ENCODE data around the gene BFAR. TPM values are rescaled to one million over a fixed set of nuclear protein-coding genes. Genes with fewer than 3 reads are reported as not detected.

BFAR gene
- total and polyA plus RNA-seq, 2 donors (not counting 3 experiments of a cell fraction or from before 2014, with no cell fraction given): 57.3 to 73.5 TPM

- FAIRE-seq (no peak), DNase-seq (ENCODE audit: low read depth, low spot score) (no peak)
- Histone ChIP-seq H2AFZ (ENCODE audit: low read depth, low read length) (no peak overlapping the region), H3K9me3 (replicated peaks; ENCODE audit: control insufficient read depth, insufficient read depth, low read length) (no peaks in the 10 kb centered on the region), H3K4me2 (ENCODE audit: insufficient read depth, low read length) (no peak overlapping the region), H3K36me3 (ENCODE audit: control insufficient read depth in 2 of 2, extremely low read depth in 1 of 2, insufficient read depth in 2 of 2, low read length in 2 of 2) (peaks cover 4 to 7% of the 10 kb centered on the region in 2 experiments), H3K27me3 (ENCODE audit: control insufficient read depth in 2 of 2, insufficient read depth in 2 of 2, low read length in 2 of 2) (no peaks in the 10 kb centered on the region), H3K9me1 (replicated peaks; ENCODE audit: control insufficient read depth, extremely low read depth, insufficient read depth, low read length) (no peaks in the 10 kb centered on the region), H3K27ac (ENCODE audit: insufficient read depth, low read depth, low read length) (no peak overlapping the region), H4K20me1 (replicated peaks; ENCODE audit: control insufficient read depth, extremely low read depth, insufficient read depth, low read length) (no peaks in the 10 kb centered on the region), H3K79me2 (ENCODE audit: control insufficient read depth, insufficient read depth, low read length) (no peaks in the 10 kb centered on the region), H3K4me3 (replicated peaks in 1 of 3; ENCODE audit: insufficient read depth in 1 of 3, low read depth in 1 of 3, low read length in 3 of 3) (no peak overlapping the region), H3K9ac (replicated peaks; ENCODE audit: extremely low read depth, insufficient read depth, low read length) (no peak overlapping the region), H3K4me1 (ENCODE audit: control insufficient read depth, extremely low read depth, insufficient read depth, low read length) (no peaks in the 10 kb centered on the region)
- ChIA-PET CTCF (no interaction called here), POLR2A (no interaction called here)
- TF ChIP-seq GATA2 (IDR thresholded peaks at IDR 0.05; ENCODE audit: insufficient read depth, insufficient read length, low read depth, low read length): no peak
- no peak for TF ChIP-seq EZH2 (IDR thresholded peaks at IDR 0.05; ENCODE audit: borderline replicate concordance, low read depth, low read length, severe bottlenecking)
- TF ChIP-seq, protein P1, sequence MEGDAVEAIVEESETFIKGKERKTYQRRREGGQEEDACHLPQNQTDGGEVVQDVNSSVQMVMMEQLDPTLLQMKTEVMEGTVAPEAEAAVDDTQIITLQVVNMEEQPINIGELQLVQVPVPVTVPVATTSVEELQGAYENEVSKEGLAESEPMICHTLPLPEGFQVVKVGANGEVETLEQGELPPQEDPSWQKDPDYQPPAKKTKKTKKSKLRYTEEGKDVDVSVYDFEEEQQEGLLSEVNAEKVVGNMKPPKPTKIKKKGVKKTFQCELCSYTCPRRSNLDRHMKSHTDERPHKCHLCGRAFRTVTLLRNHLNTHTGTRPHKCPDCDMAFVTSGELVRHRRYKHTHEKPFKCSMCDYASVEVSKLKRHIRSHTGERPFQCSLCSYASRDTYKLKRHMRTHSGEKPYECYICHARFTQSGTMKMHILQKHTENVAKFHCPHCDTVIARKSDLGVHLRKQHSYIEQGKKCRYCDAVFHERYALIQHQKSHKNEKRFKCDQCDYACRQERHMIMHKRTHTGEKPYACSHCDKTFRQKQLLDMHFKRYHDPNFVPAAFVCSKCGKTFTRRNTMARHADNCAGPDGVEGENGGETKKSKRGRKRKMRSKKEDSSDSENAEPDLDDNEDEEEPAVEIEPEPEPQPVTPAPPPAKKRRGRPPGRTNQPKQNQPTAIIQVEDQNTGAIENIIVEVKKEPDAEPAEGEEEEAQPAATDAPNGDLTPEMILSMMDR (IDR thresholded peaks at IDR 0.05; ENCODE audit: extremely low read depth in 1 of 2, insufficient read depth in 1 of 2, low read depth in 1 of 2, low read length in 2 of 2): no peak
- no peak for TF ChIP-seq MYC (IDR thresholded peaks at IDR 0.05; ENCODE audit: low read depth, low read length)
- TF ChIP-seq JUN (IDR thresholded peaks at IDR 0.05; ENCODE audit: borderline replicate concordance, insufficient read depth, insufficient read length, low read depth): no peak
- no peak for TF ChIP-seq FOS (IDR thresholded peaks at IDR 0.05; ENCODE audit: borderline replicate concordance, insufficient read depth, low read length)
- TF ChIP-seq POLR2A (IDR thresholded peaks at IDR 0.05; ENCODE audit: low read depth, low read length): no peak
- no peak for TF ChIP-seq MAX (IDR thresholded peaks at IDR 0.05; ENCODE audit: insufficient read depth, insufficient read length)
- TF ChIP-seq POLR2AphosphoS5 (IDR thresholded peaks at IDR 0.05; ENCODE audit: insufficient read depth, low read depth, low read length): no peak
- dilution Hi-C loops (cut with MboI; ENCODE audit: extremely low pct_ligation_motif_present, low sequenced_read_pairs): no loop called here
- no TSS peak for BruUV-seq (replicated peaks)
- intact Hi-C loops (cut with micrococcal nuclease): no loop called here
Measured at GRCh38 chr16:14613991-14614390, 18.8 kb upstream of the BFAR start.
